Upper lobe of right lung (tissue), 1 donor: ENCODE measurements around the gene FBXL2. TPM values are rescaled to one million over a fixed set of nuclear protein-coding genes. Genes with fewer than 3 reads are reported as not detected.

Experiments
- ATAC-seq: fragments of 200-7000 bp; cut with Tn5 transposase; one replicate; pipeline ENCODE4 v1.9.1; 2020; ENCODE audit warnings: mild to moderate bottlenecking, moderate library complexity
- DNase-seq: peaks from one replicate; pipeline ENCODE4 v3.0.0-alpha.2; 2020
- H3K27ac ChIP-seq: fragments of 200-600 bp; one replicate; pipeline ENCODE4 v1.8.0; 2022
- H3K27me3 ChIP-seq: fragments of 200-600 bp; one replicate; pipeline ENCODE4 v1.8.0; 2022; ENCODE audit warnings: mild to moderate bottlenecking
- H3K36me3 ChIP-seq: fragments of 200-600 bp; one replicate; pipeline ENCODE4 v1.8.0; 2022
- H3K4me1 ChIP-seq: fragments of 200-600 bp; one replicate; pipeline ENCODE4 v1.8.0; 2022
- H3K4me3 ChIP-seq: fragments of 200-600 bp; one replicate; pipeline ENCODE4 v1.8.0; 2022; ENCODE audit warnings: mild to moderate bottlenecking
- H3K9me3 ChIP-seq: fragments of 200-600 bp; one replicate; pipeline ENCODE4 v1.8.0; 2022
- intact Hi-C: fragments of 100-400 bp; cut with DNase I; formaldehyde crosslinking; loops from one replicate; pipeline ENCODE4 v1.11.0; 2022
- total RNA-seq: library from RNA; stranded (reverse); fragmentation: NEBNext Ultra II Directional; extraction: Animal tissue kit (Norgen Biotek cat#: 25700); gene quantifications from one replicate; pipeline ENCODE4 v1.2.1, GENCODE V29; 2021
- TF ChIP-seq, protein P1 (sequence below): fragments of 200-600 bp; IDR thresholded peaks from one replicate; pipeline ENCODE4 v1.8.0; 2022; ENCODE audit warnings: antibody characterized with exemption
- donor health status: DM: no; HTN: yes; CAD: no; lungs with severe emphysema.

Gene FBXL2
- total RNA-seq, 1 donor from 2014 or later = 7.6 TPM

GRCh38 chr3:33363113-33363800 is 86.0 kb downstream of the FBXL2 start:
- no peak for ATAC-seq
- Histone ChIP-seq H3K36me3 (no peaks in the 10 kb centered on the region), H3K27me3 (no peaks in the 10 kb centered on the region), H3K4me3 (no peak overlapping the region), H3K27ac (no peak overlapping the region), H3K4me1 (no peaks in the 10 kb centered on the region), H3K9me3 (no peaks in the 10 kb centered on the region)
- TF ChIP-seq, protein P1, sequence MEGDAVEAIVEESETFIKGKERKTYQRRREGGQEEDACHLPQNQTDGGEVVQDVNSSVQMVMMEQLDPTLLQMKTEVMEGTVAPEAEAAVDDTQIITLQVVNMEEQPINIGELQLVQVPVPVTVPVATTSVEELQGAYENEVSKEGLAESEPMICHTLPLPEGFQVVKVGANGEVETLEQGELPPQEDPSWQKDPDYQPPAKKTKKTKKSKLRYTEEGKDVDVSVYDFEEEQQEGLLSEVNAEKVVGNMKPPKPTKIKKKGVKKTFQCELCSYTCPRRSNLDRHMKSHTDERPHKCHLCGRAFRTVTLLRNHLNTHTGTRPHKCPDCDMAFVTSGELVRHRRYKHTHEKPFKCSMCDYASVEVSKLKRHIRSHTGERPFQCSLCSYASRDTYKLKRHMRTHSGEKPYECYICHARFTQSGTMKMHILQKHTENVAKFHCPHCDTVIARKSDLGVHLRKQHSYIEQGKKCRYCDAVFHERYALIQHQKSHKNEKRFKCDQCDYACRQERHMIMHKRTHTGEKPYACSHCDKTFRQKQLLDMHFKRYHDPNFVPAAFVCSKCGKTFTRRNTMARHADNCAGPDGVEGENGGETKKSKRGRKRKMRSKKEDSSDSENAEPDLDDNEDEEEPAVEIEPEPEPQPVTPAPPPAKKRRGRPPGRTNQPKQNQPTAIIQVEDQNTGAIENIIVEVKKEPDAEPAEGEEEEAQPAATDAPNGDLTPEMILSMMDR = no peak
- intact Hi-C loops = no loop called here
- DNase-seq = no peak

- no peak overlapping the region for H3K27ac ChIP-seq
These were observed 86.8 kb downstream of the FBXL2 start for GRCh38 chr3:33364060-33364459.

GRCh38 chr3:33364531-33365128 is 87.4 kb downstream of the FBXL2 start:
- Histone ChIP-seq H3K4me3 (no peak overlapping the region), H3K4me1 (no peaks in the 10 kb centered on the region), H3K36me3 (no peaks in the 10 kb centered on the region), H3K27me3 (no peaks in the 10 kb centered on the region), H3K9me3 (no peaks in the 10 kb centered on the region), H3K27ac (no peak overlapping the region)
- TF ChIP-seq, protein P1 = no peak
- no peak for ATAC-seq
- no peak for DNase-seq
- intact Hi-C loops = no loop called here

More at GRCh38 chr3:33364060-33364459, 86.8 kb downstream of the FBXL2 start:
- H3K4me3 ChIP-seq = no peak overlapping the region
- no peaks in the 10 kb centered on the region for H3K9me3 ChIP-seq
- ATAC-seq (no peak), DNase-seq (no peak)
- intact Hi-C loops = no loop called here
- no peaks in the 10 kb centered on the region for H3K4me1 ChIP-seq
- H3K36me3 ChIP-seq = no peaks in the 10 kb centered on the region
- H3K27me3 ChIP-seq = no peaks in the 10 kb centered on the region
- TF ChIP-seq, protein P1 = no peak

DNA sequence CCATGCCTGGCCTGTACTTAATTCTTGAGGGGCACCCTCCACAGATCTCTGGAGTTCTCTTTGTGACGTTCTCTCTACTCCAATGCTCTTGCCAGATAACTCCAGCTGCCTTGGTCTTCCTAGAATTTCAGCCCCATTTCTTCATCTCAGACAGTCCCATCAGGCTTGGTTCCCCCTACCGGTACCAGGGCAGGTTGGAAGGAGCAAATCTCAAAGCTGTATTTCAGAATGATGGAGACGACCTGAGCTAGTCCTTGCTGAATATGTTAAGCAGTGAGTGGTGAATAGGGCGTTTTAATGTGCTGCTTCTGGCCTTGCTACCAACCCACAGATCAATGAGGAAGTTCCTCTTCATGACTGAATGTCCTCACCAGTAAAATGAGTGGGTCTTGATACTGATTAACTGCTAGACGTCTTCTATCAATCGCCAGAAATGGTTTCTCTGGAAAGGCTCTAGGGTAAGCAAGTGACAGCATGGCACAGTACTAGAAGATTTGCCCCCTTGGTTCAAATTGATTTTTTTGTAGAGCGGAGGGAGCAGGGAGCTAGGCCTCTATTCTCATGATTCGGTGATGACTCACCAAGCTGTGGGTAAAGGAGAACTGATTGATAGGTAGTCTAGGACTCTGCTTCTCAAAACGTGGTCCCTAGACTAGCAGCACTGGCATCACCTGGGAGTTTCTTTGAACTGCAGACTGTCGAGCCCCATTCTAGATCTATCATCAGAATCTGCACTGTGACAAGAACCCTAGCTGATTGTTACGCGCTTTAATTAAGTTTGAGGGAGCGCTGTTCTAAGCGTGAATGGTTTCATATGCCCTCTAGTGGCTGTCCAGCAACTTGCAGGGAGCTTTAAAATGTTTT is 95.2 kb downstream of the FBXL2 start:
- Histone ChIP-seq H3K4me3 (no peak overlapping the region), H3K27ac (no peak overlapping the region), H3K4me1 (peaks cover 9% of the 10 kb centered on the region), H3K36me3 (peaks cover 13% of the 10 kb centered on the region), H3K9me3 (no peaks in the 10 kb centered on the region), H3K27me3 (no peaks in the 10 kb centered on the region)
- no peak for DNase-seq
- TF ChIP-seq, protein P1 = peak; percentile 93
- intact Hi-C loops = loop anchor here (5.0 kb wide), 1 partner anchor 240 kb away; no protein-coding TSS in a partner anchor
- peak; percentile 87 for ATAC-seq

DNA sequence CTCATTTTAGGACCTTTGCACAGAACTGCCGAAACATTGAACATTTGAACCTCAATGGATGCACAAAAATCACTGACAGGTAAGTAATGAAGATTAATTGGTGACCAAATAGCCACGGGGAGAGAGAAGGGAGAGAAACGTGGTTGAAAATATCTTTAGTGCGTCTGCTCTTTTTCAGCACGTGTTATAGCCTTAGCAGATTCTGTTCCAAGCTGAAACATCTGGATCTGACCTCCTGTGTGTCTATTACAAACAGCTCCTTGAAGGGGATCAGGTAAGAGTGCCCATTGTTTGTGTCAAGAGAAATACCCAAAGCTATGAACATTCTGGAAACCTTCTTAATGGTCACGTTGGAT is 95.8 kb downstream of the FBXL2 start:
- H3K27ac ChIP-seq = no peak overlapping the region
- peaks cover 9% of the 10 kb centered on the region for H3K4me1 ChIP-seq
- no peak for ATAC-seq
- TF ChIP-seq, protein P1 = no peak
- H3K36me3 ChIP-seq = peaks cover 13% of the 10 kb centered on the region
- no peak for DNase-seq
- H3K27me3 ChIP-seq = no peaks in the 10 kb centered on the region
- intact Hi-C loops = loop anchor here (5.0 kb wide), 1 partner anchor 241 kb away; no protein-coding TSS in a partner anchor
- H3K9me3 ChIP-seq = no peaks in the 10 kb centered on the region
- no peak overlapping the region for H3K4me3 ChIP-seq
